Measurements from ENCODE around the gene MAP6. TPM values are rescaled to one million over a fixed set of nuclear protein-coding genes. Genes with fewer than 3 reads are reported as not detected.
A peak's percentile ranks its signal among the peaks of the same experiment; 100 is the strongest.

Gene MAP6
- total and polyA plus RNA-seq, 9 of the 15 experiments (the other 6 are each of a cell fraction or from before 2014, with no cell fraction given) = not detected

DNA sequence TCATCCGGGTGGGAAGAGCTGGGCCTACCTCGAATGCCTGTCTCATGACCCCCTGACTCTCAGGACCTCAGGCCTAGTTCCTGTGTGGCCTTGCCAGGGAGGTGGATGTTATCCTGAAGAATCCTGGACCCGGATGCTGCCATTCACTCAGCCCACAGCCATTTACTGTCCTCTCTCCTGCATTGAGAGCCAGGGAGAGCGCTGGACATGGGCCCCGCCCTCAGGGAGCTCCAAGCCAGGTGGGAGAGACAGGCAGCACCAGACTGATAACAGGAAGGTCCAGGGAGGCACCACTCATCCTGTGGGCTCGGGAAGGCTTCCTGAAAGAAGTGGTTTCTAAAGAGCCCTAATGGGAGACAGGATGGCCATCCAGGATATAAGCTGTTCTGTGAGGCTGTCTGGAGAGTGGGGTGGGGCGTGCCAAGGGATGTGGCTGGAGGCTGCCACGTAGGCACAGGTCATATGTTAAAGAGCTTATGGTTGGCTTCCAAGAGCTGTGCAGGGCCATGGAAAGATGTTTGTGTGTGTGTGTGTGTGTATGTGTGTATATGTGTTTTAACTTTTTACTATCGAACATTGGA lies 98.2 kb downstream of the MAP6 start:
- H3K9me3 ChIP-seq (replicated peaks; ENCODE audit: control insufficient read depth, insufficient read depth, low read depth, low read length) = no peaks in the 10 kb centered on the region
- H3K79me2 ChIP-seq (ENCODE audit: control insufficient read depth, insufficient read depth, low read length) = peaks cover 4% of the 10 kb centered on the region; the same call in 2 of the 3 replicates
- H3K9me1 ChIP-seq (ENCODE audit: control insufficient read depth, insufficient read depth, low read length) = no peaks in the 10 kb centered on the region
- TF ChIP-seq SMC3 (conservative IDR thresholded peaks at IDR 0.05; ENCODE audit: insufficient read depth, low read depth, low read length) (no peak), ZC3H4 (CRISPR knock-in tag; IDR thresholded peaks at IDR 0.05; ENCODE audit: borderline replicate concordance) (peak; percentile 87; the same call in 1 of the 2 replicates), ASH1L (IDR thresholded peaks at IDR 0.05; ENCODE audit: borderline replicate concordance, low read depth, partially characterized antibody) (no peak), SUPT5H (IDR thresholded peaks at IDR 0.05) (no peak), MECOM (CRISPR knock-in tag; IDR thresholded peaks at IDR 0.05) (no peak), KDM1A (IDR thresholded peaks at IDR 0.05) (no peak), RBFOX2 (IDR thresholded peaks at IDR 0.05; ENCODE audit: low read depth, low read length) (0 out of 2 replicates have a peak, but pooled peaks have one; percentile 16), POLR2H (tag; IDR thresholded peaks at IDR 0.05; ENCODE audit: low read depth) (no peak), ATF6 (CRISPR knock-in tag; IDR thresholded peaks at IDR 0.05) (no peak)
- no peak for DNase-seq (ENCODE audit: extremely low read depth in 1 of 4, low spot score in 3 of 4)
- no peaks in the 10 kb centered on the region for H3K27me3 ChIP-seq (ENCODE audit: control insufficient read depth in 2 of 2, insufficient read depth in 2 of 2, low read length in 2 of 2)
- intact Hi-C loops (cut with micrococcal nuclease) (no loop called here), in situ Hi-C loops (cut with MboI) (no loop called here)
- no peak overlapping the region for H2AFZ ChIP-seq (ENCODE audit: low read depth, low read length)
- no peak for FAIRE-seq
- H3K4me1 ChIP-seq (replicated peaks in 1 of 2; ENCODE audit: control insufficient read depth in 2 of 2, insufficient read depth in 2 of 2, low read length in 2 of 2) = peaks cover 0 to 11% of the 10 kb centered on the region in 2 experiments; a peak in 2 of 5 replicates
- 76% methylated on average over 9 of the region's 9 CpGs for WGBS (ENCODE audit: insufficient coverage, low coverage, missing lambda C conversion rate)
- ChIA-PET POLR2A (interaction anchor here (1.0 to 8.8 kb wide), 5 partner anchors 8 to 260 kb away, joined by 3 to 115 read pairs (median 6); partner anchors contain the start of gene SERPINH1), CTCF (ENCODE audit: low intra/inter-chr PET ratio) (no interaction called here)
- no peak overlapping the region for H3K4me2 ChIP-seq (ENCODE audit: insufficient read depth, low read length)
- no peak overlapping the region for H3K27ac ChIP-seq (ENCODE audit: extremely low read depth, low read depth, low read length)
- ATAC-seq = no peak
- no peak overlapping the region for H3K9ac ChIP-seq (ENCODE audit: insufficient read depth in 1 of 2, low read depth in 2 of 2, low read length in 2 of 2)
- no peak overlapping the region for H3K4me3 ChIP-seq
- H4K20me1 ChIP-seq (replicated peaks; ENCODE audit: control insufficient read depth, insufficient read depth, low read length) = no peaks in the 10 kb centered on the region
- peaks cover 75% of the 10 kb centered on the region for H3K36me3 ChIP-seq (ENCODE audit: control insufficient read depth, insufficient read depth, low read length)
- BruUV-seq (replicated peaks) = no TSS peak

Measured in K562 (cell line).